Activated naive CD4-positive, alpha-beta T cell treated with anti-CD3 and anti-CD28 coated beads for 36 hours (primary cell): ENCODE data around the gene PORCN. TPM values are rescaled to one million over a fixed set of nuclear protein-coding genes. Genes with fewer than 3 reads are reported as not detected.
"Not testable (repeated sequence)": the region's sequence is repeated elsewhere in the genome, so short reads cannot be mapped to it uniquely, and the experiment has no call there.

Experiments used
- CTCF ChIA-PET: fragments of 350-600 bp; sonication (Branson Sonifier 250); formaldehyde crosslinking; loops from one replicate; lab custom pipeline; 2021; ENCODE audit warnings: antibody characterized with exemption; lab: Charles Lee
- DNase-seq: peaks from one replicate; pipeline ENCODE4 v3.0.0-alpha.2; 2020
- H3K27ac Mint-ChIP-seq: one replicate; pipeline ENCODE4 v1.8.0; 2021; ENCODE audit warnings: mild to moderate bottlenecking, mixed read lengths
- H3K27me3 Mint-ChIP-seq: one replicate; pipeline ENCODE4 v1.8.0; 2021; ENCODE audit warnings: low read depth, mixed read lengths
- H3K36me3 Mint-ChIP-seq: one replicate; pipeline ENCODE4 v1.8.0; 2021; ENCODE audit warnings: low read depth, mixed read lengths
- H3K4me1 Mint-ChIP-seq: one replicate; pipeline ENCODE4 v1.8.0; 2021; ENCODE audit warnings: low read depth, mixed read lengths
- H3K4me3 Mint-ChIP-seq: one replicate; pipeline ENCODE4 v1.8.0; 2021; ENCODE audit warnings: mild to moderate bottlenecking, moderate library complexity, mixed read lengths
- H3K9me3 Mint-ChIP-seq: one replicate; pipeline ENCODE4 v1.8.0; 2021; ENCODE audit warnings: mixed read lengths
- intact Hi-C: fragments of 100-400 bp; cut with micrococcal nuclease; formaldehyde crosslinking; loops from one replicate; pipeline ENCODE4 v1.15.1; 2023
- total RNA-seq, 2 experiments: library from RNA; stranded (reverse); gene quantifications; one replicate each; pipeline ENCODE4 v1.2.3, GENCODE V29; 2021

PORCN gene
- total RNA-seq, 2 experiments from 2014 or later: 5.2 to 5.6 TPM

DNA sequence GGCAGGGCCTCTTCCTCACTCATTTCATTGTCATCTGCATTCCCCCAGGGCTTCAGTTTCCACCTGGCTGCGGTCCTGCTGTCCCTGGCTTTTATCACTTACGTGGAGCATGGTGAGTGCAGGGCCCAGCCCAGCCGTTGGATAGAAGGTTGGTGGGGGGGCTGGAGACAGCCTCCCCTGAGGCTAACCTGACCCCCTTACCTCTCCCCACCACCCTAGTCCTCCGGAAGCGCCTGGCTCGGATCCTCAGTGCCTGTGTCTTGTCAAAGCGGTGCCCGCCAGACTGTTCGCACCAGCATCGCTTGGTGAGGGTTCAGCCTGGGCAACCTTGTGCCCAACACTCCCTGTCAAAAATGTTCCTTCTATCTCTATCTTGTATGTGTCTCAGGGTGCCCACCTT lies 7.0 kb downstream of the PORCN start:
- no peak overlapping the region for H3K27ac Mint-ChIP-seq
- H3K4me3 Mint-ChIP-seq: no peak overlapping the region
- H3K4me1 Mint-ChIP-seq: peaks cover 14% of the 10 kb centered on the region
- no peaks in the 10 kb centered on the region for H3K36me3 Mint-ChIP-seq
- CTCF ChIA-PET: no interaction called here
- no peaks in the 10 kb centered on the region for H3K27me3 Mint-ChIP-seq
- DNase-seq: no peak
- H3K9me3 Mint-ChIP-seq: no peaks in the 10 kb centered on the region
- intact Hi-C loops: no loop called here

DNA sequence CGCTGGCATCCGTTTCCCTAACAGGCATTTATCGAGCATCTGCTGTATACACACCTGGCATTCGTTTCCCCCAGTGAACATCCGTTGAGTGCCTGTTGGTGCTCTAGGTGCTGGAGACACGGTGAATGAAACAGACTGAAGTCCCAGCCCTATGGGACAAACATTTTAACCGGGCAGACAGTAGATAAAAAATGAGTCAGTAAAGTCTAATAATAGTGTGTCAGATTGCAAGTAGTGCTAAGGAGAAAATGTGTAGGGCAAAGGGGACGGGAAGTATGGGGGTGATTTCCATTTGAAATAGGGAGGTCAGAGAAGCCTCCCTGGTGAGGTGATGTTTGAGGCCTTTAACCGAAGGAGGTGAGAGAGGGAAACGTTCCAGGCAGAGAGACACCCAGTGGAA lies 7.5 kb downstream of the PORCN start:
- Mint-ChIP-seq H3K4me3 (no peak overlapping the region), H3K4me1 (peaks cover 19% of the 10 kb centered on the region), H3K36me3 (no peaks in the 10 kb centered on the region), H3K27ac (no peak overlapping the region), H3K9me3 (no peaks in the 10 kb centered on the region), H3K27me3 (no peaks in the 10 kb centered on the region)
- intact Hi-C loops: no loop called here
- no peak for DNase-seq
- CTCF ChIA-PET: no interaction called here

DNA sequence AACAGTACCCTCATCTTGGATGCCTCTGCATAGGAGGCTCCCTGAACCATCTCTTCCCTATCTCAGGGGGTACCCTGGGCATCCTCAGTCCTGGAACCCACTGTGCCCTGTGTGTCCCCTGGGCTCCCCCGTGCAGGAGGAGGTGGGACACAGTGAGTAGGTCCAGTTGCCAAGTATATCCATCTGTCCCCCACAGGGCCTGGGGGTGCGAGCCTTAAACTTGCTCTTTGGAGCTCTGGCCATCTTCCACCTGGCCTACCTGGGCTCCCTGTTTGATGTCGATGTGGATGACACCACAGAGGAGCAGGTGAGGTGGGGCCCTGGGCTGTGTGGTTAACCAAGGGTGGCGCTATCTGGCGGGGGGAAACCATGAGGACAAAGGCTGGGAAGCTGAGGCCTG lies 8.2 kb downstream of the PORCN start:
- CTCF ChIA-PET: no interaction called here
- Mint-ChIP-seq H3K4me3 (no peak overlapping the region), H3K4me1 (peaks cover 19% of the 10 kb centered on the region), H3K27me3 (no peaks in the 10 kb centered on the region), H3K27ac (no peak overlapping the region), H3K9me3 (no peaks in the 10 kb centered on the region), H3K36me3 (no peaks in the 10 kb centered on the region)
- intact Hi-C loops: no loop called here
- no peak for DNase-seq

DNA sequence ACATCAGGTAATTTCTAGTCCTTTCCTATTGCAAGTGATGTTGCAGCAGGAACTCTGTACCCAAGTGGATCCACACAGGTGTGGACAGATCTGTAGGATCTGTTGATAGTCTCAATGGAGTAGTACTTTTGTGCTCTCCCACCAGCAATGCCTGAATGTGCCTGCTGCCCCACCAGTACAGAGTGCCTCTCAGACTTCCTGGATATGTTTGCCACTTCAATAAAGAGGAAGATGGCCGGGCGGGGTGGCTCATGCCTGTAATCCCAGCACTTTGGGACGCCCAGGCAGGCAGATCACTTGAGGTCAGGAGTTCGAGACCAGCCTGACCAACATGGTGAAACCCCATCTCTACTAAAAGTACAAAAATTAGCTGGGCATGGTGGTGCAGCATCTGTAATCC lies 10.7 kb downstream of the PORCN start:
- Mint-ChIP-seq H3K27ac (peak overlapping the region; percentile 98), H3K4me1 (peaks cover 23% of the 10 kb centered on the region)
- H3K27me3 Mint-ChIP-seq, H3K4me3 Mint-ChIP-seq, H3K9me3 Mint-ChIP-seq, intact Hi-C loops, H3K36me3 Mint-ChIP-seq, CTCF ChIA-PET, DNase-seq: not testable (repeated sequence)

DNA sequence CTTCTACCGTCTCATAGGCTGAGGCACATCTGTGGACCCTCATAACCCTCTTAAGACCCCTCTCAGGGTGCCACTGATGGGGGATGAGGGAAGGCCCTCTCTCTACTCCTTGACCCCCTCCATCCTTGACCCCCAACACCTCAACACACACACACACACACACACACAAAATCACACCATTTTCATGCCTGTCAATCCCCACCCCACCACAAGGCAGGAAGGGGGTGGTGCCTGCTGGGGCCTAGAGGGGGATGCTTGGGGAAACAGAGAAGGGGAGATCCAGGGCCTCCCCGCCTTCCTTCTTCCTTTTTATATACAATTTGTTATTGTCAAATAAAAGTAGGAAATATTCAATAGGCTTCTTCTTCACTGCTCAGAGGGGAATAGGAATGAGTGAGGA lies 11.7 kb downstream of the PORCN start:
- peaks cover 4% of the 10 kb centered on the region for H3K36me3 Mint-ChIP-seq
- H3K4me1 Mint-ChIP-seq: peaks cover 23% of the 10 kb centered on the region
- DNase-seq: peak; percentile 48
- CTCF ChIA-PET: no interaction called here
- no peaks in the 10 kb centered on the region for H3K27me3 Mint-ChIP-seq
- H3K27ac Mint-ChIP-seq: peak overlapping the region; percentile 98
- no peaks in the 10 kb centered on the region for H3K9me3 Mint-ChIP-seq
- H3K4me3 Mint-ChIP-seq: peak overlapping the region; percentile 90
- intact Hi-C loops: no loop called here

DNA sequence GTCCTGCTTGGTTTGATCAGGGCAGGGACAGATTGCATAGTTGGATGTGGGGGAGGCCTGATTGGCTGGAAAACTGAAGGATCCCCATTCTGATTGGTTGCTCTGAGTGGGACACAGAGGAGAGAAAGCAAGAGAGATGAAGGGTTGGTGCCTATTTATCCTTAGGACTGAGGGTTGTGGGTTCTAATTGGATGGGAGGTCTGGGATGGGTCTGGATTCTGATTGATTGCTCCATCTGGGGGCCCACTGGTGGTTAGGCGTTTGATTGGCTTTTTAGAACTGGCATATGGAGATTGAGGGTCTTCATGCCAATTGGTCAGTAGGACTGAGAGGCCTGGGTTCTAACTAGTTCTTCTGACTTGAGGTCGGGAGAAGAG lies 12.2 kb downstream of the PORCN start:
- peaks cover 4% of the 10 kb centered on the region for H3K36me3 Mint-ChIP-seq
- peak; percentile 47 for DNase-seq
- peak overlapping the region; percentile 98 for H3K27ac Mint-ChIP-seq
- no peaks in the 10 kb centered on the region for H3K9me3 Mint-ChIP-seq
- intact Hi-C loops: loop anchor here (1.0 kb wide), 6 partner anchors 13 to 76 kb away; partner anchors contain the start of genes PORCN, RBM3, TBC1D25 and WDR13
- CTCF ChIA-PET: no interaction called here
- peaks cover 23% of the 10 kb centered on the region for H3K4me1 Mint-ChIP-seq
- H3K27me3 Mint-ChIP-seq: no peaks in the 10 kb centered on the region
- H3K4me3 Mint-ChIP-seq: peak overlapping the region; percentile 90

DNA sequence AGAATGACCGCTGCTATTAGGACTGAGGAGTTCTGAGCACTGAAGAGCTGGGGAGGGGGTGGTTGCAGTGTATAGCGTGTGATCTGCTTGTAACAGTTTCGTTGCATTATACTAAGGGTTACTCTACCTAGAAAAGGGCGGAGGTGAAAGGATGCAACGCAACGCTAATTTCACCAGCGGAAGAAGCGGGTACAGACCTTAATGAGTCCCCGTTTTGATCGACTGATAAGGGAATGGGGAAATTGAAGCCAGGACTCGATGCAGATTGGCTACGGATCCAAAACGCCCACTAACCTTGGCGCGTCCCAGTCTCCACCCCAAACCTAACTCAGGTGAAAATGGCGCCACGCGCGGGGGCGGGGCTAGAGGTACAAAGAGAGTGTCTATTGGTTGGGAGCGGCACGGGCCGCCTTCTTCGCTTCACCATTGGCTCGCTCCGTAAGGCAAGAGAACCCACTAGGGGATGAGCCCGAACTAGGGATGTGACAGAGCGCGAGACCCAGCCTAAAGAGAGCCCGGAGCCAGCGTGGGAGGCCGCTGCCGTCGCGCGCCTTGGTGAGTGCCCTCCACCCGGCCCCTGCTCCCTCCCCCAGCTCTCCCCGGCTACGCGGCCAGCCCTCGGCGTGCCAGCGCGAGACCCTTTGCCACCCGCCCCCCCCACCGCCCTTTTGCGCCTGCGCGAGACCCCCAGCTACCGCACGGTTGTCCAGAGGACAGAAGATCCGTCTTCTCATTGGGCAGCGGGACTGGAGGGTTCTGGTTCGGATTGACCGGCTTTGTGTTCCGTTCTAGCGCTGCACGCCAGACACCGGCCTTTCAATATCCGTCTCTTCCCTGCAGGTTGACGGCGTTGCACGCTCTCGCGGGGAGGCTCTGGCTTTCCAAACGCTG lies 12.8 kb downstream of the PORCN start, which contains the start of gene EBP:
Gene EBP (plus strand): TSS at position 456 of the 891 bp plus-strand sequence. CDS start 1,964 bp downstream, outside the sequence.
- Mint-ChIP-seq H3K4me1 (peaks cover 25% of the 10 kb centered on the region), H3K27me3 (no peaks in the 10 kb centered on the region), H3K36me3 (peaks cover 6% of the 10 kb centered on the region), H3K27ac (peak within 1 kb of the TSS; percentile 98), H3K9me3 (no peaks in the 10 kb centered on the region), H3K4me3 (peak within 1 kb of the TSS; percentile 90)
- DNase-seq: peak; percentile 98
- intact Hi-C loops: loop anchor here (1.0 kb wide), 6 partner anchors 13 to 76 kb away; partner anchors contain the start of genes PORCN, RBM3, TBC1D25 and WDR13
- CTCF ChIA-PET: interaction anchor here (1.0 kb wide), 1 partner anchor 48 kb away, joined by 3 read pairs; no protein-coding TSS in a partner anchor

DNA sequence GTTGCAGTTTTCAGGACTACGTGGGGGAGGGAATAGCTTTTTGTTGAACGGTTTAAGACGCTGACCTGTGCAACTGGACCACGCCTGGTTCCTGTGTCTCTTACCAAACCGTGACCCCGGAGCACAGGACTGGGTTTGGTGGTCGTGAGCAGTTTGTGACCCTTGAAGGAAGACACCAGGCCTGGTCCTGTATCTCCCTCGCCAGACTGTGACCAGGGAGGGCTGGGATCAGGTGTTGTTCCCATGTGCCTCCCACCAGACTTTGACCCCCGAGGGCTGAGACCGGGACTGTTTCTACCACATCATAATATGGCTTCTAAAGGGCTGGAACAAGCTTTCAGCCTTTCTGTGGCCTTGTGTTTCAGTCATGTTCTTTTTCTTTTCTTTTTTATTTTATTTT lies 13.5 kb downstream of the PORCN start:
- Mint-ChIP-seq H3K9me3 (no peaks in the 10 kb centered on the region), H3K4me1 (peaks cover 26% of the 10 kb centered on the region), H3K27me3 (no peaks in the 10 kb centered on the region), H3K27ac (peak overlapping the region; percentile 98), H3K4me3 (peak overlapping the region; percentile 90), H3K36me3 (peaks cover 9% of the 10 kb centered on the region)
- no peak for DNase-seq
- intact Hi-C loops: no loop called here
- CTCF ChIA-PET: interaction anchor here (1.0 kb wide), 1 partner anchor 49 kb away, joined by 3 read pairs; no protein-coding TSS in a partner anchor

DNA sequence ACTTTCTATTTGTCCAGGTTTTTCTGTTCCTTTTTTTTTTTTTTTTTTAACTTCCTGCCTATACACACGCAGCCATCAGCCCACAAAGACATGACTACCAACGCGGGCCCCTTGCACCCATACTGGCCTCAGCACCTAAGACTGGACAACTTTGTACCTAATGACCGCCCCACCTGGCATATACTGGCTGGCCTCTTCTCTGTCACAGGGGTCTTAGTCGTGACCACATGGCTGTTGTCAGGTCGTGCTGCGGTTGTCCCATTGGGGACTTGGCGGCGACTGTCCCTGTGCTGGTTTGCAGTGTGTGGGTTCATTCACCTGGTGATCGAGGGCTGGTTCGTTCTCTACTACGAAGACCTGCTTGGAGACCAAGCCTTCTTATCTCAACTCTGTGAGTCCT lies 14.9 kb downstream of the PORCN start:
- H3K4me3 Mint-ChIP-seq: peak overlapping the region; percentile 47

DNA sequence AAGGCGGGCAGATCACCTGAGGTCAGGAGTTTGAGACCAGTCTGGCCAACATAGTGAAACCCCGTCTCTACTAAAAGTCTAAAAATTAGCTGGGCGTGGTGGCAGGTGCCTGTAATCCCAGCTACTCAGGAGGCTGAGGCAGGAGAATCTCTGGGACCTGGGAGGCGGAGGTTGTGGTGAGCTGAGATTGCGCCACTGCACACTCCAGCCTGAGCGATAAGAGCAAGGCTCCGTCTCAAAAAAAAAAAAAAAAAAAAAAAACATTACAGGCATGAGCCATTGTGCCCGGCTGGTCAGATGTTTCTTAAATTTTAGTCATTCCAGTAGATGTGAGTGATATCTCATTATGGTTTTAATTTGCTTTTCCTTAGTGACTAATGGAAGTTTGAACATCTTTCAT lies 17.1 kb downstream of the PORCN start:
- intact Hi-C loops, H3K9me3 Mint-ChIP-seq, H3K4me3 Mint-ChIP-seq, H3K27ac Mint-ChIP-seq, H3K27me3 Mint-ChIP-seq, DNase-seq: not testable (repeated sequence)
- H3K4me1 Mint-ChIP-seq: peaks cover 11% of the 10 kb centered on the region
- peaks cover 16% of the 10 kb centered on the region for H3K36me3 Mint-ChIP-seq
- CTCF ChIA-PET: interaction anchor here (0.7 kb wide), 1 partner anchor 14 kb away, joined by 3 read pairs; the partner anchor contains the start of gene TBC1D25

More for the DNA sequence above, 14.9 kb downstream of the PORCN start:
- CTCF ChIA-PET: no interaction called here
- Mint-ChIP-seq H3K27me3 (no peaks in the 10 kb centered on the region), H3K9me3 (no peaks in the 10 kb centered on the region), H3K4me1 (peaks cover 26% of the 10 kb centered on the region), H3K36me3 (peaks cover 14% of the 10 kb centered on the region), H3K27ac (no peak overlapping the region)
- DNase-seq: no peak
- intact Hi-C loops: no loop called here

DNA sequence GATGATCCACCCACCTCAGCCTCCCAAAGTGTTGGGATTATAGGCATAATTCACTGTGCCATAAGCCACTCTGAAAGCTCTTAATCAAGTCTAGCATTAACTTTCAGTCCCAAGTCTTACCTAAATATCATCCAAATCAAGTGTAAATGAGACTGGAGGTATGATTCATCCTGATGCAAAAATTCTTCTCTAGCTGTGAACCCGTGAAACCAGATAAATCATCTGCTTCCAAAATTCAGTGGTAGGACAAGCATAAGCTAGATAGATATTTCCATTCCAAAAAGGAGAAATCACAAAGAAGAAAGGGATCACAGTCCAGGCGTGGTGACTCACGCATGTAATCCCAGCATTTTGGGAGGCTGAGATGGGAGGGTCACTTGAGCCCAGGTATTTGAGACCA lies 21.9 kb downstream of the PORCN start:
- Mint-ChIP-seq H3K9me3 (no peaks in the 10 kb centered on the region), H3K27ac (no peak overlapping the region), H3K36me3 (peaks cover 14% of the 10 kb centered on the region), H3K27me3 (no peaks in the 10 kb centered on the region), H3K4me3 (no peak overlapping the region), H3K4me1 (peaks cover 11% of the 10 kb centered on the region)
- CTCF ChIA-PET: no interaction called here
- no peak for DNase-seq
- intact Hi-C loops: no loop called here

DNA sequence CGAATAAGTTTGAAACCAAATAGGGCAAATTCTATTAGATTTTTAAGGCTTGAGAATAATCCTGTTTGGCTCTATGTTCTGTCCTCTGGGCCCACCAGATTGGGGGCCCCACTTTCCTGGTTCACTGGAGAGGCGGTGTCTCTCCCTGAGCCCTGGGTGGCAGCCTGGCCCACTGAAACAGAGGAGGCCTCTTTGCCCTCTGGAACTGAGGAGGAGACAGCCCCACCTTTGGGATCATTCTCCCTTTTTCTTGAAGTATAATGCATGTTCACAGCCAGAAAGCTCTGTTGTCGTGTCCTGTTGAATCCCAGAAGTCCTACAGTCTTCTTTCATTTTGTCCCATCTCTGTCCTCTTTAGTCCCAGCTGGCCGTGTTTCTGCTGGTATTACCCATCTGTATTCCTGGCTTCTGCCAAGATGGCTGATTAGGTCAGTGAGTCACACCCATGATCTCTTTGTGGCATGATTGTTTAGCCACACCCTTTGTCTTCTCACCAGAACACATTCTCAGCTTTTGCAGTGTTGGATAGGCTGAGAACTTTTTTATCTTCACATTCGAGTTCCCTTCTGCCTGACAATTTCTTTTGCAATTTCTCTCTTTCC lies 22.7 kb downstream of the PORCN start:
- CTCF ChIA-PET: interaction anchor here (0.6 kb wide), 1 partner anchor 62 kb away, joined by 3 read pairs; no protein-coding TSS in a partner anchor
- peaks cover 10% of the 10 kb centered on the region for H3K4me1 Mint-ChIP-seq
- H3K27me3 Mint-ChIP-seq: no peaks in the 10 kb centered on the region
- H3K4me3 Mint-ChIP-seq: no peak overlapping the region
- no peaks in the 10 kb centered on the region for H3K9me3 Mint-ChIP-seq
- peaks cover 13% of the 10 kb centered on the region for H3K36me3 Mint-ChIP-seq
- intact Hi-C loops: no loop called here
- no peak for DNase-seq
- peak overlapping the region; percentile 68 for H3K27ac Mint-ChIP-seq
